Muscle layer of colon (tissue), 2 donors: ENCODE results near the gene OR2T5.
"Not testable (repeated sequence)": the region's sequence is repeated elsewhere in the genome, so short reads cannot be mapped to it uniquely, and the experiment has no call there.

Source experiments
- H3K27ac ChIP-seq: one replicate; pipeline ENCODE4 v1.7.0; 2013; ENCODE audit warnings: low read depth, mild to moderate bottlenecking, low read length, moderate library complexity
- H3K27me3 ChIP-seq, 2 donors: one replicate each; pipeline ENCODE4 v1.7.0; 2013; ENCODE audit warnings: low read length in 2 of 2, mild to moderate bottlenecking in 2 of 2; ENCODE audit not compliant: insufficient read depth in 2 of 2, control insufficient read depth in 1 of 2
- H3K36me3 ChIP-seq: one replicate; pipeline ENCODE4 v1.7.0; 2013; ENCODE audit warnings: mild to moderate bottlenecking, low read length; ENCODE audit not compliant: insufficient read depth
- H3K4me1 ChIP-seq: one replicate; pipeline ENCODE4 v1.7.0; 2013; ENCODE audit warnings: mild to moderate bottlenecking, low read length; ENCODE audit not compliant: insufficient read depth
- H3K4me3 ChIP-seq, 2 donors: one replicate each; pipeline ENCODE4 v1.7.0; 2013; ENCODE audit warnings: low read length in 2 of 2, low read depth in 1 of 2, mild to moderate bottlenecking in 1 of 2, moderate library complexity in 1 of 2
- H3K9ac ChIP-seq: one replicate; pipeline ENCODE4 v1.7.0; 2013; ENCODE audit warnings: low read length
- H3K9me3 ChIP-seq: one replicate; pipeline ENCODE4 v1.7.0; 2013; ENCODE audit warnings: mild to moderate bottlenecking, low read length
- donor health status: abdominal sarcoma.
- donor health status: Adenocarcinoma of cecum.

The OR2T5 gene

DNA sequence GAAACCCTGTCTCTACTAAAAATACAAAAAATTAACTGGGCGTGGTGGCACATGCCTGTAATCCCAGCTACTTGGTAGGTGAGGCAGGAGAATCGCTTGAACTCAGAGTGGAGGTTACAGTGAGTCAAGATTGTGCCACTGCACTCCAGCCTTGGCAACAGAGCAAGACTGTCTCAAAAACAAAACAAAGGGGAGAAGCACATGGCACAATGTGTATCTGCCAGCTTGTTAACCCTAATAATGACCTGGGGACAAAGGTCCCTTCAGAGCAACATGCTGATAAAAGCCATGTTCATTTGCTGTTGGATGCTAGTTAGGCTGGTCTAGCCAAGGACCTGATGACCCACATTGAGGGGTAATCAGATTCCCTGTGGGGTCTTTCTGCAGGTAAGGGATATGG lies 31.8 kb upstream of the OR2T5 start:
- not testable (repeated sequence) for H3K9ac ChIP-seq, H3K27me3 ChIP-seq, H3K36me3 ChIP-seq, H3K9me3 ChIP-seq, H3K4me1 ChIP-seq, H3K4me3 ChIP-seq, H3K27ac ChIP-seq

DNA sequence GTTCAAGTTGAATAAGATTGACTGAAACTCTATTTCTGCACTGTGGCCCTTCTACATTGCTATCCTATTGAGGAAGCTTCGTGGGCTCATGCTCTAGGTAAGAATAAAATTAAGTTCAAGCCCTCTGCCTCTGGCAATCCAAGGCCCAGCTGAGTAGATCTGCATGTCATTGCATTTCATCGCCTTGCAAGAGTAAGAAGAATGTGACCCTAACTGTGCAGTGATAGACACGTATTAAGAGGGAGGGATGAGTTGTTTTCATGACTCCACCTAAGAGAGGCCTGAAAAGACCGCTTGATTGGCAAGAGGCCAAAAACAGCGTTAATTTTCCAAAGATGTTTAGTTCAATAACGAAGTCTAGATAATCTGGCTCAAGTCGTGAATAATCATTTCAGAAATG lies 29.3 kb upstream of the OR2T5 start:
- H3K27me3 ChIP-seq, H3K36me3 ChIP-seq, H3K9ac ChIP-seq, H3K4me3 ChIP-seq, H3K27ac ChIP-seq, H3K4me1 ChIP-seq, H3K9me3 ChIP-seq: not testable (repeated sequence)

DNA sequence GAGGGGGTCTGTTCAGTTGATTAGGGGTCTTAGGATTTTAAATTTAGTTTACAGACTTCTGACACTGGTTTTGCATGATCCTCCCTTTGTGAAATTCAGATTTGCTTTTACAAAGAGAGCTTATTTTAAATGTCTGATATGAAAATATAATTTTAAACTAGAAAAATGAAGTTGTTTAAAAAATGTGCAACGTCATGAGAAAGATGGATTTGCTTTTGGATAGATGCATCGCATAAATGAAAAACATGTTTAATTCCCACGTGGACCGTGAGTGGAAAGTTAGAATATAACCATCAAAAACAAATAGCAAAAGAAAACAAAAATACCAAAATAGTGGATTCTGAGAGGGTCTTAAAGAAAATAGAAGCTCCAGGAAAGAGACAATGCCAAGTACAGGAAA lies 17.2 kb upstream of the OR2T5 start:
- Histone ChIP-seq H3K36me3 (no peaks in the 10 kb centered on the region), H3K27me3 (no peaks in the 10 kb centered on the region), H3K4me1 (no peaks in the 10 kb centered on the region), H3K27ac (no peak overlapping the region), H3K4me3 (no peak overlapping the region), H3K9me3 (no peaks in the 10 kb centered on the region), H3K9ac (no peak overlapping the region)

DNA sequence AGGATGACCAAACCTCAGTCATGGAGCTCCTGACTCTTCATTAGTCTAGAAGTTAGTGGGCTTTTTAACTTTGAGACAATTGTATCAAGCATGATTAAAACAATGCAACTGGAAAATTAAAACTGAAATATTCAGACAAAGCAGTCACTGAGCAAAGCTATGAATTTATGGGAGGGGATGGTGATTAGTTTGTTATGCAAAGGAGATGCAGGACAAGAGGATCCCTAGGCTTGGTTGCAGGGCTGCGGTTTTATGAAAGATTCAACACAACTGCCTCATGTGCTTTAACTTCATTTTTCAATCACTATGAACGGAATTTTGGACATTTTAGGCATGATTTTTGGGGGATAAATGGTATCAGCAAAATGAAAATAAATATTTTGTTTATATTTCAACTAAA lies 16.3 kb upstream of the OR2T5 start:
- not testable (repeated sequence) for H3K36me3 ChIP-seq, H3K4me3 ChIP-seq, H3K4me1 ChIP-seq, H3K9ac ChIP-seq, H3K9me3 ChIP-seq, H3K27ac ChIP-seq, H3K27me3 ChIP-seq

GRCh38 chr1:248473051-248473450 lies 15.3 kb upstream of the OR2T5 start, which contains the start of gene OR2T3:
Gene OR2T3, plus strand, starts transcription at chr1:248473351. Its CDS starts 0 bp downstream, at chr1:248473351.
- H3K9ac ChIP-seq, H3K27ac ChIP-seq, H3K27me3 ChIP-seq, H3K36me3 ChIP-seq, H3K4me1 ChIP-seq, H3K9me3 ChIP-seq, H3K4me3 ChIP-seq: not testable (repeated sequence)

GRCh38 chr1:248475660-248476059 lies 12.7 kb upstream of the OR2T5 start:
- H3K27me3 ChIP-seq, H3K9me3 ChIP-seq, H3K4me1 ChIP-seq, H3K9ac ChIP-seq, H3K27ac ChIP-seq, H3K36me3 ChIP-seq, H3K4me3 ChIP-seq: not testable (repeated sequence)

DNA sequence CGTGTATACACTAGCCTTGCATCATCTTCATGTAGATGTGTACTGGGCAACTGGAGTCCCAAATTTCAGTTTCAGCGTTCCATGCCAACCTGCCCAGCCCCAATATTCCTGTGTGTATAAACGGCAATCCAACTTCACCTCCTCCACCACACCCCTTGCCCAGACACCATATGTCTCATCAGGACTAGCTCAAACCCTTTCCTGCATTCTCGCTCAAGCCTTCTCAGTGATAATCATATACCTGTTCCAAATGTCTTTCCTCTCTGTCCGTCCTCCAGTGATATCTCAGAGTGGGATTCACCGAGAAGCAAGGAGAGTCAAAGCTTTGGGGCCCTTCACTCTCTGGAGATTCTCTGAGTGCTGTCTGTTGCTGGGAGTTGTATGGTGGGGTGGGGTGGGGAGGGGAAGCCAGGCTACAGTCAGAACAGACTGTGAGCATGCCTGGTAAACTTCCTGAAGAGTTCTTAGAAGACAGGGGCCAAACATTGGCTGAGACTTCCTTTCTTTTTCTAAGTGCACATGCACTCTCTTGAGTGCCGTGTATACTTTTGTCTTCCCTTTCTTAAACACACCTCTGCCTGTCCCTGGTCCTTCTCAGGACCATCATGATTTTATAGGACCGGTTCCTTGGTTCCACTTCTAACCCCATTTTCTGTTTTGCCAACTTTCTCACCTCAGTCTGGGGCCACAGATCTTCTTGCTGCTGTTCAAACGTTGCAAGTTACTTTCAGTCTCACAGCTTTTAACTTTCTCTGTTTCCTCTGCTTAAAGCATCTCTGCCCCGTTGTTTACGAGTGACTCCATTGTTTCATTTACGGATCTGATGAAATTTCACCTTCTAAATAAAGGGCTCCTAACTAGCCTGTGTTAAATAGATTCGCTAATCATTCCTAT lies 6.5 kb upstream of the OR2T5 start:
- H3K9ac ChIP-seq, H3K4me3 ChIP-seq, H3K27ac ChIP-seq, H3K4me1 ChIP-seq, H3K36me3 ChIP-seq, H3K9me3 ChIP-seq, H3K27me3 ChIP-seq: not testable (repeated sequence)

GRCh38 chr1:248496661-248497060 lies 8.3 kb downstream of the OR2T5 start:
- H3K27me3 ChIP-seq, H3K36me3 ChIP-seq, H3K4me1 ChIP-seq, H3K9ac ChIP-seq, H3K4me3 ChIP-seq, H3K27ac ChIP-seq, H3K9me3 ChIP-seq: not testable (repeated sequence)

GRCh38 chr1:248500305-248501035 lies 12.1 kb downstream of the OR2T5 start:
- H3K36me3 ChIP-seq, H3K27ac ChIP-seq, H3K4me1 ChIP-seq, H3K9ac ChIP-seq, H3K4me3 ChIP-seq, H3K27me3 ChIP-seq, H3K9me3 ChIP-seq: not testable (repeated sequence)

DNA sequence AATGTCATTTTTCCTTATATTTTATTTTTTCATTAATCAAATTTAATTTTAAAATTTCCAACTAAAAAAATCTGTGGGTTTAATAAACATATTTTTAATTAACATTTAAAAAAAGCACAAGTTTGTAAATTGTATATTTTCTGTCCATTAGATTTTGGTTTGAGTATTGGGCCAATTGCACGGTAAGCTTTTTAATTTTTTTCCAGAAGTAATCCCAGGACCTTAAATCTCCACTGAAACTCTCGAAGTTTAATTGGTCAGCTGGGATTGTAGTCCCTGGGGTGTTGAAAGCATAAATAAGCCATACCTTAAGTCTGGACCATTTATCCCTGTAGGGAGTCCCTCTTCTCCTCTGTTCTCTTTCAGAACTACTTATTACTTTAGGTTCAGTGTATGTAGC lies 19.4 kb downstream of the OR2T5 start, which contains the start of gene OR2G6:
OR2G6 (plus strand) TSS at position 301 of the 400 bp plus-strand sequence. CDS start 13,574 bp downstream, outside the sequence.
- H3K4me3 ChIP-seq, H3K9ac ChIP-seq, H3K36me3 ChIP-seq, H3K9me3 ChIP-seq, H3K4me1 ChIP-seq, H3K27ac ChIP-seq, H3K27me3 ChIP-seq: not testable (repeated sequence)

GRCh38 chr1:248510217-248510616 lies 21.8 kb downstream of the OR2T5 start:
- H3K4me1 ChIP-seq, H3K27me3 ChIP-seq, H3K9me3 ChIP-seq, H3K4me3 ChIP-seq, H3K27ac ChIP-seq, H3K36me3 ChIP-seq, H3K9ac ChIP-seq: not testable (repeated sequence)

DNA sequence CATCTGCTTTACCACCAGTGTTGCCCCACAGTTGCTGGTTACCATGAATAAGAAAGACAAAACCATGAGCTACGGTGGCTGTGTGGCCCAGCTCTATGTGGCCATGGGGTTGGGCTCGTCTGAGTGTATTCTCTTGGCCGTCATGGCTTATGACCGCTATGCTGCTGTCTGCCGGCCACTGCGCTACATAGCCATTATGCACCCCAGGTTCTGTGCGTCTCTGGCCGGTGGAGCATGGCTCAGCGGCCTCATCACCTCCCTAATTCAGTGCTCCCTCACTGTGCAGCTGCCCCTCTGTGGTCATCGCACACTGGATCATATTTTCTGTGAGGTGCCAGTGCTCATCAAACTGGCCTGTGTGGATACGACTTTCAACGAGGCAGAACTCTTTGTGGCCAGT lies 33.5 kb downstream of the OR2T5 start:
- no peaks in the 10 kb centered on the region for H3K4me1 ChIP-seq
- H3K4me3 ChIP-seq: no peak overlapping the region
- H3K36me3 ChIP-seq: no peaks in the 10 kb centered on the region
- H3K9ac ChIP-seq: no peak overlapping the region
- no peaks in the 10 kb centered on the region for H3K9me3 ChIP-seq
- H3K27ac ChIP-seq: no peak overlapping the region
- no peaks in the 10 kb centered on the region for H3K27me3 ChIP-seq
